Fibroblast of the conjunctiva (primary cell): ENCODE results near the gene SNX24.

Experiments used
- DNase-seq: peaks from one replicate; pipeline ENCODE4 v3.0.0-alpha.2; 2010; ENCODE audit warnings: low read depth

SNX24 gene

DNA sequence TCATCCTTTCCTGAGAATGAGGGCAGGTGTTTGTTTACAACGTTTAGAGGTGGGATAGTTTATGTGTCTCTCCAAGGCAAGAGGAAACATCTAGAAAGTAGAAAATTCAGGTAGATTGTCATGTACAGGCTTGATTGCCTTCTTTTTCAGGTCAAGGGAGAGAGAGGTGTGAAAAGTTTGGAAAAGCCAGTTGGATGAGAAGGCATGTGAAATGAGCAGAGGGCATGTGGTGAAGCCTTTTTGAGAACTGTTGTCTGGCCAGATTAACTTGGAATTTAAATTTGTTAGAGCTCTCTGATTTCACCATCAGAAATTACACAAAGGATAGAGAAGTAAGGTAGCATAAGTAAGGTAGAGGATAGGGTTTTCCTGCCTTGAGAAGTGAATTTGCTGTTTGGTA lies 74.6 kb downstream of the SNX24 start:
- DNase-seq = no peak

- no peak for DNase-seq
These were observed 76.4 kb downstream of the SNX24 start for GRCh38 chr5:122921826-122922225.

- no peak for DNase-seq
These were observed 78.8 kb downstream of the SNX24 start for GRCh38 chr5:122924203-122924602.

- DNase-seq = no peak
These were observed 79.4 kb downstream of the SNX24 start for GRCh38 chr5:122924719-122925395.

GRCh38 chr5:122929001-122929400 lies 83.6 kb downstream of the SNX24 start:
- no peak for DNase-seq

DNA sequence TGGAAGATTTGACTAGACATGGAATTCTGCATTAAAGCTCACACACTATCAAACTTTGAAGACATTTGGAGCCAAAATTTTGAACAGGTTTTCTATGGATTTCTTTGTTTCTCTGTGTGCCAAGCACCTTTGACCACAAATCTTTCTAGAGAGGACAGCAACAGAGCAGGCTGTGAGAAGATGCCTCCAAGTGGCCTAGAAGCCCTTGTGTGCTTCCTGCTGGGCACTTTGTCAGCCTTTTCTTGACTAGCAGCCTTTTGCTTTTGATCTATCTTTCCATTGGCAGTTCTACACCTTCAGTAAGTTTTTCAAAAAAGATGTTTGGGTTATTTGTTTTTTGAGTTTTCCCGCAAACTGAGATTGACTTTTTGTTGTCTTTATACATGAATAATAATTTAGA lies 84.6 kb downstream of the SNX24 start:
- DNase-seq = no peak

DNA sequence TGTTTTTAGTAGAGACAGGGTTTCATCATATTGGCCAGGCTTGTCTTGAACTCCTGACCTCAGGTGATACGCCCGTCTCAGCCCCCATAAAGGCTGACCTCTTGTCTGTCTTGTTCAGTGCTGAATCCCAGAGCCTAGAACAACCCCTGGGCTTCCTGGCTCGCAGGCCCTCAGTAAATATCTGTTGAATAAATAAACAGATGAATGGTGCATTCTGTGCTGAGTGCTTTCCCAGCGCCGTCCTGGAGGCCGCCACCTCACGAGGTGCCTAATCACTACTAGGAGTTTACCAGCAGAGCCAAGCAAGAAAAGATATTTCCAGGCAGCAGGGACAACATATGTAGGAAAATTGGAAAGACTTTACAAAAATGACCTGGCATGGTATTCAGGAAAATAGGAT lies 88.5 kb downstream of the SNX24 start:
- no peak for DNase-seq

GRCh38 chr5:122936088-122936487 lies 90.7 kb downstream of the SNX24 start:
- no peak for DNase-seq

- DNase-seq = no peak
These were observed 92.5 kb downstream of the SNX24 start for GRCh38 chr5:122937914-122938313.

DNA sequence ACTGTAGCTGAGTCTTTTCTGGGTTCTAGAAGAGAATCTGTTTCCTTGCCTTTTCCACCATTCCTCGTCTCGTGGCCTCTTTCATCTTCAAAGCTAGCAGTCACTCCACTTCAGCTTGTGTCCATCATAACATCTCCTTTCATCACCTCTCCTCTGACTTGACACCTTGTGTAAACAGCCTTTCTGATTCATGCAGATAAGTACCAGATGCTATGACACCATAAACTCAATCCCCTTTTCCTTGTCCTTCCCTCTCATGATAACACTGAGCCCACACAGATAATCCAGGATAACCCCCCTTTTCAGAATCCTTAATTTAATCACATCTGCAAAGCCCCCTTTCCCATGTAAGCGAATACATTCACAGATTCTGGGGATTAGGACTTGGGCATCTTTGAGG lies 95.5 kb downstream of the SNX24 start:
- DNase-seq = no peak

DNA sequence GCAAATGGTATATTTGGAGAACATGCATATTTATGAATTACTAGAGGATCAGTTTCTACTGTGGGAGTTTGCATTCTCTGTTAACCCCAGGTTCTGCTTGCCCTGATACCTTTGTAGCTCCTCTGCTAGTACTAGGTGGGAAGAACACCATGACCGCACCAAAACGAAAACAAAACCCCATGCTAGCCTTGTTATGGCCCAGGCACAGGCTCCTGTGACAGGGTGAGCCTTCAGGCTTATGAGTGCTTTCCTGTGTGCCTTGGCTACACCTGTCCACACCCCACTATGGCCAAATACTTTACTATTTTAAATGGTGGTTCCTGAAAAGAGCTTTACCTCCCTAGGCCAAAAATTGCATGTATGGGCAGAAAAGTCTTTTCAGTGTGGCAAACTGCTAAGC lies 96.3 kb downstream of the SNX24 start:
- DNase-seq = no peak

DNA sequence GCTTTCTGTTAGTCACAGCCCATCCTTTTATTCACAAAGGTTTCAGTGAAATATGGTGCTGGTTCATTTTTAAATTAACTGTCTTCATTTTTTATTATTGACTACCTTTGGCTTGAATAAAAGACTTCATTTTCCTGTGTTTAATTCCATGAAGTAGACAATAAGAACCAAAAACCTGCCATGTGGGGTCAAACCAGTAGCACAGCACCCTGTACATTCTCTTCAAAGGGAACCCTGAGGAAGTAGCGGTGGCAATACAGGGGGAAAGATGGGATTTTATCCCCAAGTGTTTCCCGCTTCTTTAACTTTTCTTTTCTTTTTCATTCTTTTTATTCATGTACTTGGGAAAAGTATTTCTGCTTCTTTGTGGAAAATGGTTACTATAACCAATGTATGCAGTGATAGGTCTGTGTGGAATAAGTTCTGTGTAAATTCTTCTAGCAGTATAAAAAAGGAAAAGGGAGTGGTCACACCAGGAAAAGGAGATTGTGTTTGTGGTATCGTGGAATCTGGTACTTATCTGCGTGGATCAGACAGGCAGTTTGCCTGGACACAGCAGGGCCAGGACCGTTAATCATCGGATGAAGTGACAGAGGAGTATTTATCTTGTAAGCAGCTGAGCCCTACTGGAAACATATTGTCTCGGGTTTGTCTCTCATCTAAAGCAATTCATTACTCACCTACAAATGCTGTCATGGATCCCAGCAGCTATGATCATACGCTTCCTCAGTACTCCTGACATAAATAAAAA lies 96.9 kb downstream of the SNX24 start:
- no peak for DNase-seq

- DNase-seq = no peak
These were observed 97.8 kb downstream of the SNX24 start for GRCh38 chr5:122943050-122943698.

DNA sequence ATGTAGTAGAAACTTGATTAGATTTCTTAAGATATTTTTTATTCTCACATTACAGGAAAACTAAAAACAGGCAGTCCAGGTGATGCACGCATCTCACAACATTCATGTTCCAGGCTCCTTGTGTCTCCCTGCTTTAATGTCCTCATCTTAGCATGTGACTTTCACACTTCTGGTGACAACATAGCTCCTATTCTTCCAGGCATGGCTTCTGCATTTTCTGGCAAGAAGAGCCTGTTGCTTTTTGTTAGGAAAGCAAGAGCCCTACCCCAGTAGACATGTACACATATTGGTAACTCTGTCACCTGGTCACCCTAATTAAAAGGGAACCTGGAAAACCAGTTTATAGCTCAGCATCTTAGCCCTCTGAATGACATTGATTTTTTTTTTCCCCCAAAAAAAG lies 98.6 kb downstream of the SNX24 start:
- DNase-seq = no peak

- DNase-seq = no peak
These were observed 102.0 kb downstream of the SNX24 start for GRCh38 chr5:122947372-122947771.

DNA sequence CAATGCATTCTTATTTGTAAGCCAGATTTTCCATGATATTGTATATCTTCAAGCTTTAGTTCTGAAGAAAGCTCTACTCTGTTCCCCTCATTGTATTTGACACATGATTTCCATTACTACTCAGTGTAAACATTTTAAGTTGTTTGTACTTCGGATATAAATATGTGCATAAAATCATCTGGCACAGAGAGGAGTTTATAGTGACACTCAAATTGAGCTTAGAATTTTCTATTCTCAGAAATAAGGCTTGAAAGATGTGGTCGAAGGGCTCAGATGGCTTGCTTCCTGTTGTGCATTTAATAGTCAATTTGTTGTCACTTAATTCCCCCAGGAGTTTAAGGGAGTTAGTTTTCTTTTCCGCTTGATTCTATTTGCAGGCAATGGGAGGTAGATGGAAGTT lies 102.4 kb downstream of the SNX24 start:
- no peak for DNase-seq

- no peak for DNase-seq
These were observed 102.9 kb downstream of the SNX24 start for GRCh38 chr5:122948319-122948718.

GRCh38 chr5:122951658-122952057 lies 106.2 kb downstream of the SNX24 start:
- no peak for DNase-seq

DNA sequence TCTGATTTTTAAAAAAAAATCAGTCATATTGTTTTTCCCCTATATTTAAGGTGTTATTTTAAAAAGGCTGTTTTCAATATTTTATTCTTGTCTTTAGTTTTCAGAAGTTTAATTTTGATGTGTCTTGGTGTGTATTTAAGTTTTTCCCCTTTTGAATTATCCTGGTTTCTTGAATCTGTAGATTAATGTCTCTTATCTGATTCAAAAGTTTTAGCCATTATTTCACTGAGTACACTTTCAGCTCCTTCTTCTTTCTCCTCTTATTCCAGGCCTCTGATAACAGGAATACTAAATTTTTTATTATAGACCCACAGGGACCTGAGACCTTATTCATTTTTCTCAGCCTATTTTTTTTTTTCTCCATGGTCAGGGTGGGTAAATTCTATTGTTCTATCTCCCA lies 109.3 kb downstream of the SNX24 start:
- DNase-seq = no peak

GRCh38 chr5:122957457-122957856 lies 112.0 kb downstream of the SNX24 start:
- no peak for DNase-seq

DNA sequence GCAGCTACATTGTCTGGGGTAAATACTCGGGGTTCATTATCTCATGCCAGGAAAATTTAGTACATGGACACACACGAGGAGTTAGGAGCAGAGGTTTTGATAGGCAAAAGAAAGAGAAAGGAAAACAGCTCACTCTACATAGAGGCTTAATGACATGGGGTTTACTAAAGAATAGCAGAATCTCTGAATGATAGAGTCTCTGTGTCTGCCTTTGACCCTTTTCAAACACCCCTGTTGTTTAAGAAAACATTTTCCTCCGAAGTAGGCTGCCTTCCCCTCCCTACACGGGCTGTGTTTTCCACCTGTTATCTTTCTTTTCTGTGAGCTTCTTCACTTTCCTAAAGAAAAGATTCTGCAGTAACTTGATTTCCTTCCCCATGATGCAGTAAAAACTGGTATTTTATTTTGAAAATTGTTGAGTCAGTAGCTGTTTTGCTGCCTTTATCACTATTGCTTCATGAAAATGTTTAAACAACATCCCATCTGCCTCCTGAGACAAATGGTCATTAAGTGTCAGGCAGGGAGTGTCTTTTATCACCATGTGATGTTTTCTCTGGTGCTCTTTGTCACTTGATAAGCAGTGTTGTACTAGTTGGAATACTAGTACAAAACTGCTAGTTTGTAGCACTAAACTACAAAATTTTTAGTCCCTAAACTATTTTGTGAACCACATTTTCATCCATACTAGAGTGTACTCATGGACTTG lies 114.5 kb downstream of the SNX24 start:
- no peak for DNase-seq

GRCh38 chr5:122963305-122963704 lies 117.9 kb downstream of the SNX24 start:
- no peak for DNase-seq

- no peak for DNase-seq
These were observed 119.7 kb downstream of the SNX24 start for GRCh38 chr5:122965111-122965510.
